B cell (primary cell): Measurements from ENCODE around the gene MEN1. TPM values are rescaled to one million over a fixed set of nuclear protein-coding genes. Genes with fewer than 3 reads are reported as not detected.
A peak's percentile ranks its signal among the peaks of the same experiment; 100 is the strongest.

Source experiments
- ATAC-seq: fragments of 200-7000 bp; cut with Tn5 transposase; one replicate; pipeline ENCODE4 v1.10.0; 2021; ENCODE audit warnings: low read depth, mild to moderate bottlenecking, moderate number of reproducible peaks, moderate library complexity
- CTCF ChIA-PET: fragments of 350-600 bp; sonication (Branson Sonifier 250); formaldehyde crosslinking; loops from one replicate; lab custom pipeline; 2021; ENCODE audit warnings: antibody characterized with exemption, inconsistent platforms; lab: Charles Lee
- POLR2A ChIA-PET: fragments of 350-600 bp; sonication (Branson Sonifier 250); formaldehyde crosslinking; loops from one replicate; lab custom pipeline; 2021; ENCODE audit warnings: antibody characterized with exemption; lab: Charles Lee
- DNase-seq: peaks from one replicate; pipeline ENCODE4 v3.0.0; 2013
- H2AFZ ChIP-seq: 2 replicates; pipeline ENCODE4 v1.6.1; 2012; ENCODE audit warnings: mild to moderate bottlenecking, low read depth, low read length; ENCODE audit not compliant: insufficient read depth, poor library complexity, severe bottlenecking
- H3K27ac ChIP-seq, 2 donors: 1 replicate in 1 of 2; 2 replicates in 1 of 2; pipeline ENCODE4 v1.5.1; 2012 to 2013; ENCODE audit warnings: low read length in 2 of 2, mild to moderate bottlenecking in 2 of 2, moderate library complexity in 1 of 2
- H3K27me3 ChIP-seq, 4 experiments: fragments of 200-600 bp in 1 of 4; sonication (generic) in 1 of 4; replicated peaks in 1 of 4; 1 replicate in 2 of 4; 2 replicates in 2 of 4; pipeline versions ENCODE4 v1.6.1 to v1.7.0; 2013 to 2016; ENCODE audit warnings: low read length in 3 of 4, mild to moderate bottlenecking in 2 of 4, mixed read lengths in 1 of 4, moderate library complexity in 1 of 4; ENCODE audit not compliant: insufficient read depth in 4 of 4, control insufficient read depth in 3 of 4; ENCODE audit errors: control extremely low read depth in 1 of 4
- H3K36me3 ChIP-seq, 2 experiments: replicated peaks in 1 of 2; 1 replicate in 1 of 2; 2 replicates in 1 of 2; pipeline versions ENCODE4 v1.6.1 to v1.7.1; 2013; ENCODE audit warnings: low read length in 1 of 2; ENCODE audit not compliant: insufficient read depth in 2 of 2, control insufficient read depth in 1 of 2; ENCODE audit errors: control extremely low read depth in 1 of 2, extremely low read depth in 1 of 2
- H3K4me1 ChIP-seq, 2 donors: fragments of 200-600 bp in 1 of 2; sonication (generic) in 1 of 2; 1 replicate in 1 of 2; 2 replicates in 1 of 2; pipeline versions ENCODE4 v1.5.1 to v1.6.1; 2013 to 2017; ENCODE audit warnings: low read length in 2 of 2; ENCODE audit not compliant: control insufficient read depth in 2 of 2, insufficient read depth in 2 of 2
- H3K4me2 ChIP-seq: replicated peaks from 2 replicates; pipeline ENCODE3; 2012; ENCODE audit warnings: mild to moderate bottlenecking, low read depth, low read length; ENCODE audit not compliant: poor library complexity, severe bottlenecking
- H3K4me3 ChIP-seq, 5 experiments: fragments of 200-600 bp in 1 of 5; sonication (generic) in 1 of 5; 1 replicate in 3 of 5; 2 replicates in 2 of 5; pipeline versions ENCODE4 v1.5.1 to v1.7.0; 2011 to 2016; ENCODE audit warnings: low read length in 4 of 5, mild to moderate bottlenecking in 4 of 5, low read depth in 2 of 5, control low read depth in 1 of 5, moderate library complexity in 1 of 5; ENCODE audit not compliant: insufficient read depth in 1 of 5; ENCODE audit errors: control extremely low read depth in 1 of 5, extremely low read depth in 1 of 5
- H3K79me2 ChIP-seq: fragments of 200-600 bp; sonication (generic); one replicate; pipeline ENCODE4 v1.6.0; 2016; ENCODE audit warnings: low read length; ENCODE audit not compliant: control insufficient read depth, insufficient read depth
- H3K9ac ChIP-seq: fragments of 200-600 bp; sonication (generic); 2 replicates; pipeline ENCODE4 v1.6.1; 2017; ENCODE audit warnings: mild to moderate bottlenecking, low read length, moderate library complexity
- H3K9me3 ChIP-seq, 3 donors: one replicate each; pipeline versions ENCODE4 v1.6.1 to v1.7.1; 2013; ENCODE audit warnings: low read length in 2 of 3; ENCODE audit not compliant: control insufficient read depth in 2 of 3, insufficient read depth in 1 of 3; ENCODE audit errors: control extremely low read depth in 1 of 3
- H4K20me1 ChIP-seq: 2 replicates; pipeline ENCODE4 v1.6.0; 2012; ENCODE audit warnings: mild to moderate bottlenecking, low read length; ENCODE audit not compliant: insufficient read depth, control insufficient read depth, poor library complexity, severe bottlenecking
- H3K27ac Mint-ChIP-seq: one replicate; pipeline ENCODE4 v1.8.0; 2021; ENCODE audit warnings: mixed read lengths
- H3K27me3 Mint-ChIP-seq: one replicate; pipeline ENCODE4 v1.8.0; 2021; ENCODE audit warnings: mixed read lengths
- H3K4me1 Mint-ChIP-seq: one replicate; pipeline ENCODE4 v1.8.0; 2021; ENCODE audit warnings: mixed read lengths
- H3K4me3 Mint-ChIP-seq: one replicate; pipeline ENCODE4 v1.8.0; 2021; ENCODE audit warnings: mixed read lengths
- H3K9me3 Mint-ChIP-seq: one replicate; pipeline ENCODE4 v1.8.0; 2022; ENCODE audit warnings: mixed read lengths; ENCODE audit not compliant: insufficient read depth
- EZH2 ChIP-seq: IDR thresholded peaks from 2 replicates; pipeline ENCODE4 v1.6.1; 2012; ENCODE audit warnings: borderline replicate concordance, low read depth, mild to moderate bottlenecking, moderate library complexity, low read length; ENCODE audit not compliant: insufficient read depth, poor library complexity, severe bottlenecking
- WGBS: methylation state at CpG from one replicate; pipeline ENCODE4 v1.1.5; 2013; ENCODE audit warnings: missing lambda C conversion rate; ENCODE audit not compliant: insufficient coverage; 5-methylcytosine and 5-hydroxymethylcytosine counted together
- intact Hi-C: fragments of 100-400 bp; cut with micrococcal nuclease; formaldehyde crosslinking; loops from one replicate; pipeline ENCODE4 v1.10.0; 2022
- polyA plus RNA-seq: library from polyadenylated mRNA; depleted of rRNA; stranded (reverse); fragments of >200 nt; gene quantifications from 2 replicates; pipeline ENCODE4 v1.2.3, GENCODE V29; 2012
- total RNA-seq, 2 donors: library from RNA; stranded (reverse); fragments of 120-200 nt in 1 of 2; gene quantifications; 1 replicate in 1 of 2; 2 replicates in 1 of 2; pipeline versions ENCODE4 v1.2.3 to v1.2.4, GENCODE V29; 2013 to 2022
- TF ChIP-seq, protein P1 (sequence below): fragments of 200-600 bp; IDR thresholded peaks from one replicate; pipeline ENCODE4 v1.8.0; 2022; ENCODE audit warnings: antibody characterized with exemption, mild to moderate bottlenecking

The MEN1 gene
- total and polyA plus RNA-seq, 2 donors (not counting 1 experiment from before 2014, with no cell fraction given): 48.2 to 68.5 TPM

DNA sequence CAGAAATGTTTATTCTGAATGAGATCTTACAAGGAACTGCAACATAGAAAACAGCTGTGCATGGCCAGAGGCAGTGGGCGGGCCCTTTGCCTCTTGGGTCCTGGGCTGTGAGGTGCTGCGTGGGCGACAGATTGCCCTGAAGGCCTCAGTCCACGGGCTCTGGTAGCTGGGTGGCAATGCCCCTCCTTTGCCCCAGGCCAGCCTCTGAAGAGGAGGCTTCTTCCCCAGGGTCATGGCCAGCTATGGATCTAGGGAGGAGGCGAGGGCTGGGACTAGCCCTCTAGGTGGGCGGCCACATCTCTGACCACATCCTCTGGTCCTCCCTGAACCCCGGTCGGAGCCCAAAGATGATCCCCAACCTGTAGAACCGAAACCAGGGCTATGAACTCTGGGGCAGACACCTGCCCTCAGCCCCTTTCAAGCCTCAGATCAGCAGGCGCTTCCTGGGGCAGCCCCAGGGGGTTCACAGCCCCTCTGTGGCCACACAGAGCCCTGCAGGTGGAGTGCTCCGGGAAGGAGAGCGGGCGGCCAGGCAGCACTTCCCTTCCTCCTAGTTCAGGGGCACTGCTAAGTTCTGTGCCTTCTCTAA lies 40.7 kb upstream of the MEN1 start:
- H3K4me1 Mint-ChIP-seq: peaks cover 87% of the 10 kb centered on the region
- Histone ChIP-seq H3K4me3 (peak overlapping the region in 3 of 5 experiments; percentile 23 to 59 (median 40)), H3K4me2 (peak overlapping the region; percentile 76), H3K9me3 (no peaks in the 10 kb centered on the region), H3K4me1 (peaks cover 87 to 94% of the 10 kb centered on the region in 2 donors), H2AFZ (no peak overlapping the region), H3K36me3 (peaks cover 0 to 28% of the 10 kb centered on the region in 2 experiments), H3K79me2 (peaks cover 48% of the 10 kb centered on the region), H3K9ac (peak overlapping the region; percentile 57), H4K20me1 (peaks cover 2% of the 10 kb centered on the region), H3K27ac (peak overlapping the region; percentile 90 to 100), H3K27me3 (no peaks in the 10 kb centered on the region)
- H3K27ac Mint-ChIP-seq: peak overlapping the region; percentile 95
- TF ChIP-seq EZH2: no peak
- TF ChIP-seq, protein P1, sequence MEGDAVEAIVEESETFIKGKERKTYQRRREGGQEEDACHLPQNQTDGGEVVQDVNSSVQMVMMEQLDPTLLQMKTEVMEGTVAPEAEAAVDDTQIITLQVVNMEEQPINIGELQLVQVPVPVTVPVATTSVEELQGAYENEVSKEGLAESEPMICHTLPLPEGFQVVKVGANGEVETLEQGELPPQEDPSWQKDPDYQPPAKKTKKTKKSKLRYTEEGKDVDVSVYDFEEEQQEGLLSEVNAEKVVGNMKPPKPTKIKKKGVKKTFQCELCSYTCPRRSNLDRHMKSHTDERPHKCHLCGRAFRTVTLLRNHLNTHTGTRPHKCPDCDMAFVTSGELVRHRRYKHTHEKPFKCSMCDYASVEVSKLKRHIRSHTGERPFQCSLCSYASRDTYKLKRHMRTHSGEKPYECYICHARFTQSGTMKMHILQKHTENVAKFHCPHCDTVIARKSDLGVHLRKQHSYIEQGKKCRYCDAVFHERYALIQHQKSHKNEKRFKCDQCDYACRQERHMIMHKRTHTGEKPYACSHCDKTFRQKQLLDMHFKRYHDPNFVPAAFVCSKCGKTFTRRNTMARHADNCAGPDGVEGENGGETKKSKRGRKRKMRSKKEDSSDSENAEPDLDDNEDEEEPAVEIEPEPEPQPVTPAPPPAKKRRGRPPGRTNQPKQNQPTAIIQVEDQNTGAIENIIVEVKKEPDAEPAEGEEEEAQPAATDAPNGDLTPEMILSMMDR: no peak
- ChIA-PET POLR2A (interaction anchor here (0.7 to 8.7 kb wide), 14 partner anchors 8 to 1188 kb away, joined by 3 to 158 read pairs (median 7); partner anchors contain the start of genes ARL2, EHD1 and MEN1), CTCF (interaction anchor here (0.5 to 29.2 kb wide), 13 partner anchors 12 to 1035 kb away, joined by 3 to 1254 read pairs (median 4); partner anchors contain the start of genes ARL2, EHD1, PRDX5 and TM7SF2)
- DNase-seq: peak; percentile 93
- peak; percentile 61 for ATAC-seq
- 1% methylated on average over 12 of the region's 13 CpGs for WGBS
- H3K4me3 Mint-ChIP-seq: peak overlapping the region; percentile 79
- intact Hi-C loops: loop anchor here (1.0 kb wide), 4 partner anchors 8 to 43 kb away; partner anchors contain the start of gene EHD1
- no peaks in the 10 kb centered on the region for H3K9me3 Mint-ChIP-seq
- no peaks in the 10 kb centered on the region for H3K27me3 Mint-ChIP-seq
